H9 (cell line): Measurements from ENCODE around the gene ZNF80. TPM values are rescaled to one million over a fixed set of nuclear protein-coding genes. Genes with fewer than 3 reads are reported as not detected.

ENCODE experiments used
- DNase-seq: peaks from one replicate; pipeline ENCODE4 v3.0.0-alpha.2; 2017
- H2AFZ ChIP-seq: one replicate; pipeline ENCODE4 v1.6.1; 2013; ENCODE audit warnings: mild to moderate bottlenecking, low read length, control low read depth, moderate library complexity
- H2AK5ac ChIP-seq: 2 replicates; pipeline ENCODE4 v1.6.1; 2013; ENCODE audit warnings: low read length, control low read depth, mixed read lengths; ENCODE audit not compliant: insufficient read length
- H2BK120ac ChIP-seq: one replicate; pipeline ENCODE4 v1.6.1; 2013; ENCODE audit warnings: low read depth, mild to moderate bottlenecking, low read length, control low read depth, inconsistent platforms; ENCODE audit not compliant: poor library complexity, severe bottlenecking
- H2BK12ac ChIP-seq: 2 replicates; pipeline ENCODE4 v1.6.1; 2013; ENCODE audit warnings: low read length, control low read depth, mixed read lengths, low read depth; ENCODE audit not compliant: insufficient read length
- H2BK15ac ChIP-seq: 2 replicates; pipeline ENCODE4 v1.6.1; 2013; ENCODE audit warnings: low read depth, low read length, control low read depth
- H2BK20ac ChIP-seq: one replicate; pipeline ENCODE4 v1.6.1; 2013; ENCODE audit warnings: low read depth, mild to moderate bottlenecking, low read length, control low read depth, inconsistent platforms; ENCODE audit not compliant: poor library complexity, severe bottlenecking
- H2BK5ac ChIP-seq: 2 replicates; pipeline ENCODE4 v1.6.1; 2013; ENCODE audit warnings: low read length, control low read depth, mixed read lengths; ENCODE audit not compliant: insufficient read length
- H3K14ac ChIP-seq: 2 replicates; pipeline ENCODE4 v1.6.1; 2013; ENCODE audit warnings: low read length, control low read depth; ENCODE audit not compliant: insufficient read depth
- H3K18ac ChIP-seq: 2 replicates; pipeline ENCODE4 v1.6.1; 2013; ENCODE audit warnings: low read depth, mild to moderate bottlenecking, mixed read lengths, low read length, control low read depth; ENCODE audit not compliant: insufficient read length
- H3K23ac ChIP-seq: 2 replicates; pipeline ENCODE4 v1.6.1; 2013; ENCODE audit warnings: low read length, control low read depth, mixed read lengths, low read depth; ENCODE audit not compliant: insufficient read length
- H3K23me2 ChIP-seq: 2 replicates; pipeline ENCODE4 v1.6.1; 2013; ENCODE audit warnings: low read depth, mild to moderate bottlenecking, mixed read lengths, low read length, control low read depth; ENCODE audit not compliant: insufficient read length, poor library complexity, severe bottlenecking
- H3K27ac ChIP-seq: 2 replicates; pipeline ENCODE4 v1.5.1; 2013; ENCODE audit warnings: low read length, control low read depth, mixed read lengths, low read depth; ENCODE audit not compliant: insufficient read length
- H3K27me3 ChIP-seq: 2 replicates; pipeline ENCODE4 v1.6.1; 2013; ENCODE audit warnings: low read length, control low read depth, inconsistent platforms; ENCODE audit not compliant: insufficient read depth
- H3K4ac ChIP-seq: 2 replicates; pipeline ENCODE4 v1.6.1; 2013; ENCODE audit warnings: low read depth, mild to moderate bottlenecking, control low read depth, inconsistent platforms, low read length, moderate library complexity
- H3K4me1 ChIP-seq: 2 replicates; pipeline ENCODE4 v1.6.1; 2013; ENCODE audit warnings: low read length, control low read depth, inconsistent platforms; ENCODE audit not compliant: insufficient read depth
- H3K4me2 ChIP-seq: 2 replicates; pipeline ENCODE4 v1.6.1; 2013; ENCODE audit warnings: low read length, control low read depth, mixed read lengths; ENCODE audit not compliant: insufficient read length, insufficient read depth
- H3K56ac ChIP-seq: 2 replicates; pipeline ENCODE4 v1.6.1; 2013; ENCODE audit warnings: low read depth, mild to moderate bottlenecking, mixed read lengths, low read length, control low read depth; ENCODE audit not compliant: insufficient read length
- H3K79me1 ChIP-seq: 2 replicates; pipeline ENCODE4 v1.6.1; 2013; ENCODE audit warnings: low read depth, mild to moderate bottlenecking, moderate library complexity, low read length, control low read depth, inconsistent platforms; ENCODE audit not compliant: insufficient read depth, poor library complexity, severe bottlenecking
- H3K79me2 ChIP-seq: 2 replicates; pipeline ENCODE4 v1.6.1; 2013; ENCODE audit warnings: low read length, control low read depth, inconsistent platforms; ENCODE audit not compliant: insufficient read depth
- H3K9ac ChIP-seq: 2 replicates; pipeline ENCODE4 v1.6.1; 2013; ENCODE audit warnings: low read length, control low read depth, mixed read lengths; ENCODE audit not compliant: insufficient read length; ENCODE audit errors: extremely low read depth
- H3K9me3 ChIP-seq: one replicate; pipeline ENCODE4 v1.6.1; 2013; ENCODE audit warnings: low read depth, low read length, inconsistent platforms; ENCODE audit not compliant: control insufficient read depth
- H3T11ph ChIP-seq: one replicate; pipeline ENCODE4 v1.6.1; 2013; ENCODE audit warnings: mild to moderate bottlenecking, low read length, control low read depth, inconsistent platforms
- H4K20me1 ChIP-seq: one replicate; pipeline ENCODE4 v1.6.1; 2013; ENCODE audit not compliant: control insufficient read depth, insufficient read length, insufficient read depth
- H4K5ac ChIP-seq: 2 replicates; pipeline ENCODE4 v1.6.1; 2013; ENCODE audit warnings: low read depth, mild to moderate bottlenecking, mixed read lengths, low read length, control low read depth; ENCODE audit not compliant: insufficient read length
- H4K8ac ChIP-seq: replicated peaks from 2 replicates; pipeline ENCODE4 v1.6.1; 2013; ENCODE audit warnings: low read length, control low read depth, mixed read lengths, low read depth; ENCODE audit not compliant: insufficient read length
- H4K91ac ChIP-seq: 2 replicates; pipeline ENCODE4 v1.6.1; 2013; ENCODE audit warnings: low read depth, mild to moderate bottlenecking, moderate library complexity, mixed read lengths, low read length, control low read depth; ENCODE audit not compliant: insufficient read length
- H3K27ac Mint-ChIP-seq, 3 experiments: 2 replicates in 2 of 3; 3 replicates in 1 of 3; pipeline ENCODE4 v1.8.0; 2020 to 2021; ENCODE audit warnings: mixed read lengths in 3 of 3, mild to moderate bottlenecking in 1 of 3, moderate library complexity in 1 of 3
- H3K27me3 Mint-ChIP-seq: 2 replicates; pipeline ENCODE4 v1.8.0; 2021; ENCODE audit warnings: low read depth, mild to moderate bottlenecking, moderate library complexity, mixed read lengths
- H3K36me3 Mint-ChIP-seq, 3 experiments: 2 replicates in 2 of 3; 3 replicates in 1 of 3; pipeline ENCODE4 v1.8.0; 2020 to 2021; ENCODE audit warnings: low read depth in 3 of 3, mixed read lengths in 3 of 3; ENCODE audit not compliant: insufficient read depth in 1 of 3
- H3K4me1 Mint-ChIP-seq, 2 experiments: 2 replicates each; pipeline ENCODE4 v1.8.0; 2020; ENCODE audit warnings: mixed read lengths in 2 of 2
- H3K4me3 Mint-ChIP-seq, 2 experiments: 2 replicates in 1 of 2; 3 replicates in 1 of 2; pipeline ENCODE4 v1.8.0; 2020 to 2021; ENCODE audit warnings: mild to moderate bottlenecking in 2 of 2, mixed read lengths in 2 of 2, moderate library complexity in 1 of 2
- H3K9me3 Mint-ChIP-seq, 2 experiments: 2 replicates in 1 of 2; 3 replicates in 1 of 2; pipeline ENCODE4 v1.8.0; 2020; ENCODE audit warnings: mild to moderate bottlenecking in 2 of 2, mixed read lengths in 2 of 2, moderate library complexity in 1 of 2
- total RNA-seq: library from RNA; stranded (reverse); gene quantifications from 2 replicates; pipeline ENCODE4 v1.2.1, GENCODE V29; 2021
- TF ChIP-seq, protein P1 (sequence below): fragments of 200-600 bp; sonication (generic); conservative IDR thresholded peaks from 3 replicates; pipeline ENCODE4 v1.8.0; 2021; ENCODE audit warnings: antibody characterized with exemption, mild to moderate bottlenecking

Gene ZNF80
- total RNA-seq, 1 experiment from 2014 or later = not detected

DNA sequence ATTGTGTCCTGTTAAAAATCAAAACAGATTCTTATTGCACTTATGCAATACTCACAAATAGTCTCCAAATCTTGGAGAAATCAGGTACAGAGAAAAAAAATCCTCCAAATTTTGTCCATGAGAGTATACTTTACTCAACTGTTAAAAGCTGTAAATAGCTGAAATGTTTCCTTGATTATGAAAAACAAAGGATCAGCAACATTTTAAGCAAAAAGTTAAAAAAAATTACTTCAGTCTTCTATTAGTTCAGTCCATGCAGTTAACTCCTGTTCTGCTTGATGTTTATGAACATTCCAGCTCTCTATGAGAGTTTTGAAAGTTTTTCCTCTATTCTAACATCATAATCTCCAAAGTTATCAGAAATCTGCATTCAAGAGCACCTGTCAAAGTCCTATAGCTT is 22.8 kb upstream of the ZNF80 start:
- Histone ChIP-seq H2BK12ac (no peak overlapping the region), H2AK5ac (no peak overlapping the region), H3K79me1 (no peaks in the 10 kb centered on the region), H4K5ac (no peak overlapping the region), H3K56ac (no peak overlapping the region), H3K4me1 (no peaks in the 10 kb centered on the region), H3K9me3 (peaks cover 6% of the 10 kb centered on the region), H4K20me1 (no peaks in the 10 kb centered on the region), H3K27me3 (no peaks in the 10 kb centered on the region), H3K18ac (no peak overlapping the region), H3K4me2 (no peak overlapping the region), H3K4ac (no peak overlapping the region), H2BK15ac (no peak overlapping the region), H4K8ac (no peak overlapping the region), H2AFZ (no peak overlapping the region), H3K79me2 (no peaks in the 10 kb centered on the region), H3K27ac (no peak overlapping the region), H3K14ac (no peak overlapping the region), H3K23ac (no peak overlapping the region), H3K23me2 (no peaks in the 10 kb centered on the region), H2BK120ac (no peak overlapping the region), H4K91ac (no peak overlapping the region), H3K9ac (no peak overlapping the region), H2BK5ac (no peak overlapping the region), H3T11ph (no peak overlapping the region), H2BK20ac (no peak overlapping the region)
- H3K36me3 Mint-ChIP-seq = peaks cover 9 to 31% (median 13%) of the 10 kb centered on the region in 3 experiments
- no peak for DNase-seq
- no peak overlapping the region for H3K4me3 Mint-ChIP-seq
- H3K4me1 Mint-ChIP-seq = no peaks in the 10 kb centered on the region
- H3K9me3 Mint-ChIP-seq = peaks cover 36 to 44% of the 10 kb centered on the region in 2 experiments
- TF ChIP-seq, protein P1, sequence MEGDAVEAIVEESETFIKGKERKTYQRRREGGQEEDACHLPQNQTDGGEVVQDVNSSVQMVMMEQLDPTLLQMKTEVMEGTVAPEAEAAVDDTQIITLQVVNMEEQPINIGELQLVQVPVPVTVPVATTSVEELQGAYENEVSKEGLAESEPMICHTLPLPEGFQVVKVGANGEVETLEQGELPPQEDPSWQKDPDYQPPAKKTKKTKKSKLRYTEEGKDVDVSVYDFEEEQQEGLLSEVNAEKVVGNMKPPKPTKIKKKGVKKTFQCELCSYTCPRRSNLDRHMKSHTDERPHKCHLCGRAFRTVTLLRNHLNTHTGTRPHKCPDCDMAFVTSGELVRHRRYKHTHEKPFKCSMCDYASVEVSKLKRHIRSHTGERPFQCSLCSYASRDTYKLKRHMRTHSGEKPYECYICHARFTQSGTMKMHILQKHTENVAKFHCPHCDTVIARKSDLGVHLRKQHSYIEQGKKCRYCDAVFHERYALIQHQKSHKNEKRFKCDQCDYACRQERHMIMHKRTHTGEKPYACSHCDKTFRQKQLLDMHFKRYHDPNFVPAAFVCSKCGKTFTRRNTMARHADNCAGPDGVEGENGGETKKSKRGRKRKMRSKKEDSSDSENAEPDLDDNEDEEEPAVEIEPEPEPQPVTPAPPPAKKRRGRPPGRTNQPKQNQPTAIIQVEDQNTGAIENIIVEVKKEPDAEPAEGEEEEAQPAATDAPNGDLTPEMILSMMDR = no peak
- no peaks in the 10 kb centered on the region for H3K27me3 Mint-ChIP-seq
- H3K27ac Mint-ChIP-seq = no peak overlapping the region
